HEK293 (cell line): Measurements from ENCODE around the gene TEAD1.

ENCODE experiments used
- ATF2 ChIP-seq: fragments of 450-650 bp; formaldehyde crosslinking; IDR thresholded peaks from 2 replicates; pipeline ENCODE4 v1.5.1; 2016; ENCODE audit warnings: missing biosample characterization, missing genetic modification characterization, low read depth
- HIC1 ChIP-seq: fragments of 450-650 bp; formaldehyde crosslinking; IDR thresholded peaks from 2 replicates; pipeline ENCODE4 v1.5.1; 2016; ENCODE audit warnings: missing biosample characterization, missing genetic modification characterization
- HOXA7 ChIP-seq: sonication (generic); formaldehyde crosslinking; IDR thresholded peaks from 2 replicates; pipeline ENCODE4 v1.8.1; 2022; ENCODE audit warnings: missing genetic modification reagents, borderline replicate concordance
- KLF16 ChIP-seq: fragments of 450-650 bp; formaldehyde crosslinking; IDR thresholded peaks from 2 replicates; pipeline ENCODE4 v1.5.1; 2017; ENCODE audit warnings: missing biosample characterization, missing genetic modification characterization
- KLF9 ChIP-seq: fragments of 450-650 bp; formaldehyde crosslinking; IDR thresholded peaks from 2 replicates; pipeline ENCODE4 v1.5.1; 2016; ENCODE audit warnings: missing biosample characterization, missing genetic modification characterization, low read depth
- WT1 ChIP-seq: fragments of 450-650 bp; formaldehyde crosslinking; IDR thresholded peaks from 2 replicates; pipeline ENCODE4 v1.5.1; 2016; ENCODE audit warnings: missing biosample characterization, missing genetic modification characterization
- ZBTB44 ChIP-seq: fragments of 450-650 bp; IDR thresholded peaks from 2 replicates; pipeline ENCODE4 v1.5.1; 2018; ENCODE audit warnings: missing biosample characterization, mild to moderate bottlenecking, missing genetic modification characterization
- ZNF184 ChIP-seq: fragments of 450-650 bp; IDR thresholded peaks from 2 replicates; pipeline ENCODE4 v1.5.1; 2018; ENCODE audit warnings: missing biosample characterization, mild to moderate bottlenecking, missing genetic modification characterization
- ZNF23 ChIP-seq: fragments of 450-650 bp; formaldehyde crosslinking; IDR thresholded peaks from 2 replicates; pipeline ENCODE4 v1.5.1; 2016; ENCODE audit warnings: missing biosample characterization, missing genetic modification characterization, borderline replicate concordance
- ZNF274 ChIP-seq, 2 experiments: fragments of 200-500 bp in 1 of 2; fragments of 450-650 bp in 1 of 2; sonication (Bioruptor generic) in 1 of 2; formaldehyde crosslinking in 1 of 2; IDR thresholded peaks; 2 replicates each; pipeline versions ENCODE4 v1.5.1 to v1.6.1; 2014 to 2016; ENCODE audit warnings: borderline replicate concordance in 1 of 2, inconsistent platforms in 1 of 2, low read length in 1 of 2, missing biosample characterization in 1 of 2, missing genetic modification characterization in 1 of 2
- ZNF341 ChIP-seq: fragments of 450-650 bp; formaldehyde crosslinking; IDR thresholded peaks from 2 replicates; pipeline ENCODE4; 2016; ENCODE audit warnings: low read depth, missing biosample characterization, missing genetic modification characterization
- ZNF449 ChIP-seq: fragments of 450-650 bp; formaldehyde crosslinking; IDR thresholded peaks from 2 replicates; pipeline ENCODE4 v1.5.1; 2017; ENCODE audit warnings: missing biosample characterization, mild to moderate bottlenecking, missing genetic modification characterization, moderate library complexity
- ZNF488 ChIP-seq: fragments of 450-650 bp; formaldehyde crosslinking; IDR thresholded peaks from 2 replicates; pipeline ENCODE4 v1.5.1; 2016; ENCODE audit warnings: missing biosample characterization, missing genetic modification characterization
- ZNF510 ChIP-seq: fragments of 450-650 bp; formaldehyde crosslinking; IDR thresholded peaks from 2 replicates; pipeline ENCODE4 v1.5.1; 2018; ENCODE audit warnings: mild to moderate bottlenecking, missing genetic modification characterization, missing biosample characterization; ENCODE audit not compliant: insufficient replicate concordance
- ZNF555 ChIP-seq: fragments of 450-650 bp; formaldehyde crosslinking; conservative IDR thresholded peaks from 2 replicates; pipeline ENCODE4 v1.5.1; 2017; ENCODE audit warnings: missing biosample characterization, mild to moderate bottlenecking, missing genetic modification characterization, inconsistent platforms
- ZNF580 ChIP-seq: fragments of 450-650 bp; formaldehyde crosslinking; IDR thresholded peaks from 2 replicates; pipeline ENCODE4 v1.5.1; 2016; ENCODE audit warnings: missing biosample characterization, missing genetic modification characterization
- ZNF600 ChIP-seq: fragments of 450-650 bp; formaldehyde crosslinking; IDR thresholded peaks from 2 replicates; pipeline ENCODE4 v1.5.1; 2016; ENCODE audit warnings: missing biosample characterization, missing genetic modification characterization
- ZNF658 ChIP-seq: fragments of 450-650 bp; formaldehyde crosslinking; IDR thresholded peaks from 2 replicates; pipeline ENCODE4; 2016; ENCODE audit warnings: missing biosample characterization, missing genetic modification characterization
- ZNF660 ChIP-seq: fragments of 450-650 bp; IDR thresholded peaks from 2 replicates; pipeline ENCODE4 v1.5.1; 2018; ENCODE audit warnings: missing biosample characterization, mild to moderate bottlenecking, missing genetic modification characterization
- ZNF747 ChIP-seq: fragments of 450-650 bp; formaldehyde crosslinking; IDR thresholded peaks from 2 replicates; pipeline ENCODE4 v1.5.1; 2016; ENCODE audit warnings: missing biosample characterization, missing genetic modification characterization
- ZXDB ChIP-seq: fragments of 450-650 bp; formaldehyde crosslinking; IDR thresholded peaks from 2 replicates; pipeline ENCODE4 v1.5.1; 2016; ENCODE audit warnings: missing biosample characterization, missing genetic modification characterization

Gene TEAD1

GRCh38 chr11:12692229-12693075 lies 18.2 kb downstream of the TEAD1 start (continued):
- TF ChIP-seq ZNF449: peak; percentile 86
- no peak for TF ChIP-seq ZNF23 (tag by site-specific recombination)
- TF ChIP-seq ZNF660: 0 out of 2 replicates have a peak, but pooled peaks have one; percentile 31
- peak; percentile 76 for TF ChIP-seq ZBTB44 (tag by site-specific recombination)
- TF ChIP-seq ATF2: peak; percentile 93
- TF ChIP-seq HIC1 (tag by site-specific recombination): peak; percentile 57; the same call in 1 of the 2 replicates
- no peak for TF ChIP-seq ZNF274 (IDR thresholded peaks at IDR 0.05; ENCODE audit: low read length)
- TF ChIP-seq ZNF274 (tag by site-specific recombination; IDR thresholded peaks at IDR 0.05; ENCODE audit: borderline replicate concordance): no peak
- no peak for TF ChIP-seq ZNF747
- peak; percentile 91 for TF ChIP-seq ZXDB
- TF ChIP-seq ZNF510 (tag by site-specific recombination): no peak
- peak; percentile 78 for TF ChIP-seq ZNF600 (tag by site-specific recombination)
- TF ChIP-seq ZNF555 (tag by site-specific recombination): no peak
- no peak for TF ChIP-seq ZNF580
- TF ChIP-seq HOXA7 (CRISPR knock-in tag): no peak
- TF ChIP-seq KLF9 (tag by site-specific recombination): no peak
- peak; percentile 78 for TF ChIP-seq ZNF341 (tag by site-specific recombination)
- no peak for TF ChIP-seq ZNF184 (tag by site-specific recombination)
- no peak for TF ChIP-seq ZNF658 (tag by site-specific recombination)
- TF ChIP-seq ZNF488 (tag by site-specific recombination): no peak
- TF ChIP-seq WT1 (tag by site-specific recombination): no peak
- no peak for TF ChIP-seq KLF16 (tag by site-specific recombination)
- TF ChIP-seq, all 188 proteins: peak for 16
